ENCODE data around the gene TBP.
"Not testable (repeated sequence)": the region's sequence is repeated elsewhere in the genome, so short reads cannot be mapped to it uniquely, and the experiment has no call there.

TBP gene

DNA sequence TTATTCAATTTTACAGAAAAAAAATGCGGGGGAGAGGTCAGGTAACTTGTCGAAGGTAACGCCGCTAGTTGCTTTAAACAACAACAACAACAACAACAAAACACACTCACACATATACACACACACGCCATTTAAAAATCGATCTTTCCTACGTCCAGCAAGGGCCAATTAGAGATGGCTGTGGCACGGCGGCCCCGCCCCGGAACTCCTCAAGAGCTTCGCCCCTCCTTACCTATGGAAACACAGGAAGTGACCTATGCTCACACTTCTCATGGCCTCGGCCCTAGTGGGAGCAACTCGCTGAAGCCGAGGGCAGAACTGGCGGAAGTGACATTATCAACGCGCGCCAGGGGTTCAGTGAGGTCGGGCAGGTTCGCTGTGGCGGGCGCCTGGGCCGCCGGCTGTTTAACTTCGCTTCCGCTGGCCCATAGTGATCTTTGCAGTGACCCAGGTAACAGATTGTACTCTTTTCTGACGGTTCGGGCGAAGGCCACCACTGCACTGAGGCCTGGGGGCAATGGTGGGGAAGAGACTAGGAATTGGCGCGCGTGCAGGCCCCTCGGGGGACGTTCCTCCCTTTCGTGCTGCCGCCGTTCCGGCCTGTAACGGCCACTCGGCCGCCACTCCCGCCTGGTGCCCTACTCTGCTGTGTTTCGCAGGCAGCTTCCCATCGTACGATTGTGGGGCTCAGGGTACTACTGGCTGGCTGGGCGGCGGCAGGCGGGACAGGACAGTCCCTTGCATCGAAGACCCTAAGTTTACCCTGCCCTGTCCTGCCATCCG is at the start of gene TBP:
TSS of gene TBP (plus strand) at position 357 of the 783 bp plus-strand sequence. CDS start 2,661 bp downstream, outside the sequence.
- DNase-seq, result peak; percentile 98

- DNase-seq, result no peak
Measured at GRCh38 chr6:170504479-170504878, 49.7 kb upstream of the TBP start.

GRCh38 chr6:170505306-170505705 is 48.9 kb upstream of the TBP start:
- no peak for DNase-seq

GRCh38 chr6:170506446-170506845 is 47.7 kb upstream of the TBP start:
- no peak for DNase-seq

GRCh38 chr6:170507728-170508127 is 46.4 kb upstream of the TBP start:
- not testable (repeated sequence) for DNase-seq

- not testable (repeated sequence) for DNase-seq
Measured at GRCh38 chr6:170508275-170508674, 45.9 kb upstream of the TBP start.

DNA sequence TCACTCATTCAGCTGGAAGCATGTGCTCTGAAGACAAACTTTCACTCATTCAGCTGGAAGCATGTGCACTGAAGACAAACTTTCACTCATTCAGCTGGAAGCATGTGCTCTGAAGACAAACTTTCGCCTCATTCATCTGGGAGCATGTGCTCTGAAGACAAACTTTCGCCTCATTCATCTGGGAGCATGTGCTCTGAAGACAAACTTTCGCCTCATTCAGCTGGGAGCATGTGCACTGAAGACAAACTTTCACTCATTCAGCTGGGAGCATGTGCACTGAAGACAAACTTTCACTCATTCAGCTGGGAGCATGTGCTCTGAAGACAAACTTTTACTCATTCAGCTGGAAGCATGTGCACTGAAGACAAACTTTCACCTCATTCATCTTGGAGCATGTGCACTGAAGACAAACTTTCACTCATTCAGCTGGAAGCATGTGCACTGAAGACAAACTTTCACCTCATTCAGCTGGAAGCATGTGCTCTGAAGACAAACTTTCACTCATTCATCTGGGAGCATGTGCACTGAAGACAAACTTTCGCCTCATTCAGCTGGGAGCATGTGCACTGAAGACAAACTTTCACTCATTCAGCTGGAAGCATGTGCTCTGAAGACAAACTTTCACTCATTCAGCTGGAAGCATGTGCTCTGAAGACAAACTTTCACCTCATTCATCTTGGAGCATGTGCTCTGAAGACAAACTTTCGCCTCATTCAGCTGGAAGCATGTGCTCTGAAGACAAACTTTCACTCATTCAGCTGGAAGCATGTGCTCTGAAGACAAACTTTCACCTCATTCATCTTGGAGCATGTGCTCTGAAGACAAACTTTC is 45.1 kb upstream of the TBP start:
- not testable (repeated sequence) for DNase-seq

GRCh38 chr6:170509723-170510018 is 44.5 kb upstream of the TBP start:
- no peak for DNase-seq

- DNase-seq, result no peak
Measured at GRCh38 chr6:170510631-170511030, 43.5 kb upstream of the TBP start.

GRCh38 chr6:170512249-170512648 is 41.9 kb upstream of the TBP start:
- no peak for DNase-seq

DNA sequence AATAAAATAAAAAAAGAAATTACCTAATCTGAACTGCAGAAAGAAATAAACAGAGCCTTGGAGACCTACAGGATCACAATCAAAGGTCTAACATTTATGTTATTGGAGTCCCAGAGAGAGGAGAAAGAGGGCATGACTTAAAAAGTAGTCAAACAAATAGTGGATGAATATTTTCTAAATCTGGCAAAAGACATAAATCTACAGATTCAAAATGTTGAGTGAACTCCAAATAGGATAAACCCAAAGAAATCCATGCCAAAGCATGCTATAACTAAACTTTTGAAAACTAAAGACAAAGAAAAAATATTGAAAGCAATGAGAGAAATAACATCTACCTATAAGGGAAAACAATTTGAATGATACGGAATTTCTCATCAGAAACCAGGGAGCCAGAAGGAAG is 39.3 kb upstream of the TBP start:
- DNase-seq, result no peak

DNA sequence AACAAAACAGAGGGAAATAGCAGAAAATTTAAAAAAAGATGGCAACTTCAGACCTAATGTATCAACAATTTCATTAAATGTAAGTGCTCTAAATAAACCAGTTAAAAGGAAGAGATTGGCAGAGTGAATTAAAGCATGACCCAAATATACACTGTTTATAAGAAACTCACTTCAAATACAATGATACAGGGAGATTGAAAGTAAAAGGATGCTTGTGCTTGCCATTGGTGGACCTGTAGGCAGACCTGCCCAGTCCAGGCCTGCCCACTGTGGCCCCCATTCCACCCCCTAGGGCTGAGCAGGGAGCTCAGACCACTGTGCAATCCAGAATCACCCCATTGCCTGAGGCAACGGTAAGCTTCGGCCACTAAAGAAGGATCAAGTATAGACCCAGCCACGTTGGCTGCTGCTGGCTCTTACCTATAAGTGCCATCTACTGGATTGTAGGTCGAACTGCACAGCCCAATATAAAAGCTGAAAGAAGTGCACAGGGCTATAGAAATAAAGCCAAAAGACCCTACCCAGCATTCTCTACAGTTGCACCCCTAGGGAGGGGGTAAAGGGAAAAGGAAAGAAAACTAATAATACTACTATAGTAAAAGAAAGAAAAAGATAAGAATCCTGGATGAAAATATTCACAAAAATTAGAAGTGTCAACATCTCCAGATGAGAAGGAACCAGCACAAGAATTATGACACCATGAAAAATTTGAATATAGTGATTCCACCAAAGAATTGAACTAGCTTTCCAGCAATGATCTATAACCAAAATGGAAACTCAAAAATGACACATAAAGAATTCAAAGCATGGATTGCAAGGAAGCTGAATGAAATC is 37.2 kb upstream of the TBP start:
- DNase-seq, result peak; percentile 36 to 58

GRCh38 chr6:170522565-170523183 is 31.5 kb upstream of the TBP start:
- no peak for DNase-seq

DNA sequence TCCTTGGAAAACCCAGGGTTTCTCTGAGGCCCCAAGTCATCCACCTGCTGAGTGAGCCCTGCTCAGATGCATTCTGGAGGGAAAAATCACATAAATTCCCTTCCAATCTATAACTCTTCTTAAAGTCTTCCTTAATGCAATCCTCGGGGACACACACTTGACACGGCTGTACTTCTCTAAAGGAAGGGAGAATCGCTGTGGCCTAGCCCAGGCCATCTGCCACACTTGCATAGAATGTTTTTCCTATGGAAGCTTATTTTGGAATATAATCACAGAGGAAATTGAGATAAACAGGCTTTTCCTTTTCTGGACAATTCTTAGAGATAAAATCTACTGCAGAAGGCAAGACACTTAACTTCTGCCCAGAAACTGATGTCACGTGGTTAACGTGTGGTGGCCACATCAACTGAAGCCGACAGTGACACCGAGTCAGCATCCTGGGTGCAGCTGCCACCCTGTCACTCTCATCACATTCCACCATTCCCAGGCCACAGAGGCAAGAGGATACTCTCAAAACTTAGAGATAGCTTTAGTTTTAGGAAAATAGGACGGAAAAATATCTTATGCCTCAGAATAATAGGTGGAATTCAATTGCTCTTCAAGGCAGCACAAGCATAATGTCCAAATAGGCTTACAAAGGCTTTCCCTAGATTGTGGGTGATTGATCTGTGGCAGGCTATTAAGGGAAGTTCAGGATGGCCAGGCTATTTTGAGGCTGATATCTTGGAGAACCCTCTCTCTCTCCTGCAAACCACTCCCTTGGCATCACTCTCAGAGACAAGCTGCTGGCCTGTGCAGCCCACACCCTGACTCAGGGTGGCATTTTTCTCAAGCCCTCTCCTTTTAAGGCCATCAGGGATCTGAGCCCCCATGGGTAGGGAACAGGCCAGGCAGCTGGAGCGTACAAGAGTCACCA is 30.7 kb upstream of the TBP start:
- no peak for DNase-seq

GRCh38 chr6:170524172-170524502 is 30.0 kb upstream of the TBP start:
- DNase-seq, result no peak

- DNase-seq, result no peak
Measured at GRCh38 chr6:170525795-170526194, 28.4 kb upstream of the TBP start.

DNA sequence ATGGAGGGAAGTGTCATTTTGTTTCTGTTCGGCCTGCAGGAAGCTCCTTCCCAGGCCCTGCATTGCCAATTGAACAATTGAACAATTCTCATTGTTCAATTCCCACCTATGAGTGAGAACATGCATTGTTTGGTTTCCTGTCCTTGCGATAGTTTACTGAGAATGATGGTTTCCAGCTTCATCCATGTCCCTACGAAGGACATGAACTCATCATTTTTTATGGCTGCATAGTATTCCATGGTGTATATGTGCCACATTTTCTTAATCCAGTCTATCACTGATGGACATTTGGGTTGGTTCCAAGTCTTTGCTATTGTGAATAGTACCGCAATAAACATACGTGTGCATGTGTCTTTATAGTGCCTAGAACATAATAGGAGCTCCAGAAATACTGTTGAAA is 26.2 kb upstream of the TBP start:
- not testable (repeated sequence) for DNase-seq

DNA sequence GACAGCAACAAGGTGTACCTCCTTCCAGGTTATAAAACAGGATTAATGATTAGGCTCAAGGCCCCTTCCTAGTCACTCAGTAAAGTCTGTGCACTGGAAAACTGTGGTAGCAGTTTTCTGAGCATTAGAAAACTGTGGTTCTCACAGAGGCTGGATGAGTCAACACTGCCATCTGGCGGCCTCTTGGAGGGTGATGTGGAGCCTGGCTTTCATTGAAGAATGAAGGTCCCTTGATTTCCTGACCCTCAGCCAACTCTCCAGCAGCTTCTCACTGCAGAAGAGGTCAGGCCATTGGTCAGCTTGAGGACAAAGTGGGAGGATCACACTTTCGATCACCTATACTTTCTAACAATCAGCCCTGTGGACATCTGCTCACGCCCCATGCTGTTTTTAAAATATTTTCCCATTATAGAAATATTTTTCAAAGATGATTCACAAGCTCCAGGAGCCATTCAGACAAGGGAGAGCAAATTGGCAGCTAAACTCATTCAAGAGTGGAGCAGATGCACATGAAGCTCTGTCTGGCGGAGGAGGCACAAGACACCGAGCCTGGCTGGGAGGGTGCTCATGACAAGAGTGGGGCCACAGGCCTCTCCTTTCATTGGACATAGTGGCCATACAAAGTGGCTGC is 24.2 kb upstream of the TBP start:
- peak; percentile 57 to 64 for DNase-seq

GRCh38 chr6:170532867-170533488 is 21.2 kb upstream of the TBP start:
- no peak for DNase-seq

- no peak for DNase-seq
Measured at GRCh38 chr6:170533792-170534191, 20.4 kb upstream of the TBP start.

- no peak for DNase-seq
Measured at GRCh38 chr6:170535004-170535403, 19.2 kb upstream of the TBP start.

Data from CD4-positive, alpha-beta T cell treated with Interleukin-1 beta for 1 hour (primary cell).